GM18519 (cell line): ENCODE measurements around the gene MYDGF.
"Not testable (repeated sequence)": the region's sequence is repeated elsewhere in the genome, so short reads cannot be mapped to it uniquely, and the experiment has no call there.

Experiments
- ATAC-seq: cut with Tn5 transposase; IDR thresholded peaks from one replicate; pipeline ENCODE4 v1.9.1; 2021; ENCODE audit warnings: mild to moderate bottlenecking, moderate library complexity; ENCODE audit not compliant: unreplicated experiment, low FRiP score

The MYDGF gene

DNA sequence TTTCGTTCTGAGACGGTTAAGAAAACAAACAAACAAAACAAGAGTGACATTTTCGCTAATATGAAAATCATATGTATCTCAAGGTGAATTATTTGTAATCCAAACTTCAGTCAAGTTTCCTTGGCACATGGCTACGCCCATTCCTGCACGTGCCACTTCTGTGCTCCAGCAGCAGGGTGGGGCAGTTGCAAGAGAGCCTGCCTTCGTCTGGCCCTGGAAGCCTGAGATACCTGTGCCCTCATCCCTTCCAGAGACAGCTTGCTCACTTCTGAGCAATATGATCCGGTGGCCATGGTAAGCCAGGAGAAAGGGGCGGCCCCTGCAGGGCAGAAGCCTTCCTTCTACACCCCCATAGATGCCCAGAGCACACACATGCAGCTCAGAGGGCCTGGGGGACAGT, 31.4 kb upstream of the MYDGF start:
- no peak for ATAC-seq

DNA sequence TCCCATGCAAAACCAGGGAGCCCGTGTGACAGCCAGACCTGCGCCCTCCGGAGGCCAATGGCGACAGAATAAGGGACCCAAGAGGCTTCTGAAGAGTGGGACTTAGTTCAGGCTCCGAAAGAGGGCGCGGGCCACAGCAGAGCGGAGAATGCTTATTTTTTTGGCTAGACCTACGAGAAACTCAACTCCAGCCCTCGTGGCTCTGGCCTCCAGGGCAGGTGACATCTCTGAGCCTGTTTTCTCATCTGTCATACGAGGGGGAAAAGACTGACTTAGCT, 30.5 kb upstream of the MYDGF start:
- no peak for ATAC-seq

DNA sequence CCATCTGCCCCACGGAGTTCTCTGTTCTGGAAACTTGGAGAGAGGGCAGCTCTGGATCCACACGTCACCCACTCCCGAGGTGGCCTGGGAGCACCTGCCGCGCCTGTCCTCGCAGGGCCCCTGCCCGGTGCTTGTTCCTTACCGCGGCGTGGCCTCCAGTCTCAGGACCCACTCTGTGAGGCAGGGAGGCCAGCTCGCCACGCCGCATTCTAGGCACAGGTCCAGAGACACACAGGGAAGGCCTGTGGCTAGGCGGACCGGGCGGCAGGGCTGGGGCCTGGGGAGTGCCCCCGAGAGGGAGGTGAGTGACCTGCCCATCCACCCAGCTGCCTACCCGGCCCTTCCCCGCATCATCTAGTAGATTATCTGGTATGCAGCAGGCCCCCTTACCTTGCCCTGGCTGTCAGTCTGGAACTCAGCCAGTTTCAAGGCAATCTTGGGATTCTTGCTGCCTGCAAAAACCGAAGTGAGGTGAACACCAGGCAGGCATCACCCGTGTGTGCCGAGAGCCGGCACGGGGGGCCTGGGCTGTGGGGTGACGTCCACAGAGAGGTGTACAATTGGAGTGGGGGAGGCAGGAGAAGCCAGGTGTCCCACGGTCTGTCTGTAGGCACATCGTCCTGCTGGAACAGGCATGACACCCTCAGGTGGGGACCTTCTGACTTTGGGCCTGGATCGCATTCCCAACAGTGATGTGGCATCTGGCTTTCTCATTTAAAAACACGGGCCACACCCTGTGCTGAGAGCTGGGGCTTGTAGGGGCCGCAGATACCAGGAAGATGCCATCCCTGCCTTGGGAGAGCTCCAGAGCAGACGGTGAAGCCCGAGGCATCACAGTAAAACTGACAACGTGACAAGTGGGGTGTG, 29.9 kb upstream of the MYDGF start:
- no peak for ATAC-seq

DNA sequence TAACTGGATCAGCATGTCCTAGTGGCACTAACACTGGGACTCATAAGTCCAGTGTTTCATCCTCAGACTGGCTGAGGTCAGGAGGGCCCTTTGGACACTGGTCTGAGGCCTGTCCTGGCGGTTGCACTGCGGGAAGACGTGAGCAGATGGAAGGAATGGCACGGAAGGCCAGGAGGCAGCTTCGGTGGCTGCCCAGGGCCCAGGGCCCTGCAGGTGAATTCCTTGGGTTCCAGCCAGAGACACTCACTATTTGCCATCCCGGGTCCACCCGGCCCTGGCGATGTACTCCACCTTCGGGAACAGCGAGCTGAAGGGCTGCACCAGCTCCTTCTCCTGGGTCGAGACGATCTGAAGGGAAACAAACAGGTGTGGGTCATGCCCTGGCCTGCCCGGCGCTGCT, 27.2 kb upstream of the MYDGF start:
- no peak for ATAC-seq

DNA sequence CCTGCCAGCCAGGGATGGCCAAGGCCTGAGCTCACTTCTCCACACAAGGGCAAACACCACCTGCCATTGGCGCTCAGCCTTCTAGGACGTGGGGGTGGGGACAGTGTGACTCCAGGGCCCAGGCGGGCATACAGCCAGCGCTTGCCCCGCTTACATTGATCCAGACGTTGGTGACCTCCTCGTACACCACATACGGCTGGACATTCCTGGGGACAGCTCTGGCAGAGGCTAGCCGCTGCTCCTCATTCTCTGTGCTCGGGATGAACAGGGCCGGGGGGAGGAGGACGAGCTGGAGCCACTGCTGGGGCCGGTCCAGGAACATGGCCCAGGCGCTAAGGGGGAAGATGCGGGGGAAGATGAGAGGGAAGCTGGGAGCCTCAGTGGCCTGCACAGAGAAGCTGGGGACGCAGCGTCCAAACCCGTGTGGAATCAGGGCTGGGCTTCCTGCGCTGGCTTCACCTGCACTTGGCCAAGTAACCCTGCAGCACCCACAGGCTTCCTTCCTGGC, 25.1 kb upstream of the MYDGF start:
- ATAC-seq: no peak

DNA sequence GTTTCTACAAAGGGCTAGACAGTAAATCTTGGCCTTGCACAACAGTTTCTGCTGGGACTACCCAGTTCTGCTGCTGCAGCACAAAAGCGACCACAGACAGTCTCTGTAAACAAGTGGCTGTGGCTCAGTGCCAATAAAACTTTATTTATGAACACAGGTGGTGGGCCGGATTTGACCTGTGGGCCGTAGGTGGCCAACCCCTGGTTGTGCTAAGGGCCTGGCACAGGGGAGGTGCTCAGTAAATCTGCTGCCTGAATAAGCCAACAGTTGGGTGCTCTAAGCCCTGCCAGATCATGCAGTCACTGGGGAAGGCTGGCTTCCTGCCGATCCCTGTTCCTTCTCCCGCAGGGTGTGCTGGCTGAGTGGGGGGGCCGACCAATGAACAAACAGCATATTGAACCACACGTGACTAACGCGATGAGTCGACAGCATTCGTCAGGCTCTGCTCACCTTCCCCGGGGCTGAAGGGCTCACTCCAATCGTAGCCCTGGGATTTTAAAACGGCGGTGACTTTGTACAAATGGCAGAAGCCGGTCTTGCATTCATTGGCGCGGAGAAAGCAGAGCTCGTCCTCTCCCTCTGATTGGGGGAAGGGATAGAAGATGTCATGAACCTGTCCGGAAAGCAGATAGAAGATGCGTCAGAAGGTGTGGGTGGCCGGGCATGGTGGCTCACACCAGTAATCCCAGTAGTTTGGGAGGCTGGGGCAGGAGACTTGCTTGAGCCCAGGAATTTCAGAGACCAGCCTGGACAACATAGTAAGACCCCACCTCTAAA, 24.3 kb upstream of the MYDGF start:
- no peak for ATAC-seq

DNA sequence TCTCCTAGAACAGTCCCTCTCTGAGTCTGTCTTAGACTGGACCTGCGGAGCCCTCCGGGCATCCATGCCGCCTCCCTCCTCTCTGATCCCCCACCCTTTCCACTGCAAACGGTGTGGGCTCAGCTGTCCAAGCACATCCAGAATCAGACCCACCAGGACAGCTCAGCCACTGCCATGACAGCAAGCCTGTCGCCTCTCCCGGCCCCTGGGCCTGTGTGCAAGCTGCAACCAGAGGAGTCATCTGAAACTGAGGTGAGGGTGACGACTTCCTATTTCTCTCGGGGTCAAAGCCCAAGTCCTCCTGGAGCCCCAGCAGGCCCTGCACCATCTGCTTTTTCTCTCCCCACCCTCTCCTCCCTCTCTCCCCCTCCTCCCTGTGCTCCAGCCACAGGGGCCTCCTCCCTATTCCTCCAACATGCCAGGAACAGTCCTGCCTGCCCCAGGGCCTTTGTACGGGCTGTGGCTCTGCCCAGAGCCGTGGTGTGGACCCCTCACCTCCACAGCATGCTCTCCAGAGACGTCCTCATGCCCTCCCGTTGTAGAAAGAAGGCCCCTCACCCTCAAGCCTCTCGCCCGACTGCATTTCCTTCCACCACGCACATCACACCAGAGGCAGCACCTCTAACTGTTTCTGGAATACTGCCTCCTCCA, 23.5 kb upstream of the MYDGF start:
- no peak for ATAC-seq

DNA sequence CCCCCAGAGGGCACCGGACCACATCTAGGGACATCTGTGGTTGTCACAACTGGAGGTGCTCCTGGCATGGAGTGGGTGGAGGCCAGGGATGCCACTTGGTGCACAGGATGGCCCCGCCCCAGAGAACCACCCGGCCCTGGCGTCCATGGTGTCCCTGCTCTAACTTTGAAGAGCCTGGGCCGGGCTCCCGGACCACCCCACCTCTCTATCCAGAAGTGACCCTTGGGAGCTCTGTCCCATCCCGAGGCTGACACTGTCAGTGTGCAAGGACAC, 22.9 kb upstream of the MYDGF start:
- ATAC-seq: no peak

DNA sequence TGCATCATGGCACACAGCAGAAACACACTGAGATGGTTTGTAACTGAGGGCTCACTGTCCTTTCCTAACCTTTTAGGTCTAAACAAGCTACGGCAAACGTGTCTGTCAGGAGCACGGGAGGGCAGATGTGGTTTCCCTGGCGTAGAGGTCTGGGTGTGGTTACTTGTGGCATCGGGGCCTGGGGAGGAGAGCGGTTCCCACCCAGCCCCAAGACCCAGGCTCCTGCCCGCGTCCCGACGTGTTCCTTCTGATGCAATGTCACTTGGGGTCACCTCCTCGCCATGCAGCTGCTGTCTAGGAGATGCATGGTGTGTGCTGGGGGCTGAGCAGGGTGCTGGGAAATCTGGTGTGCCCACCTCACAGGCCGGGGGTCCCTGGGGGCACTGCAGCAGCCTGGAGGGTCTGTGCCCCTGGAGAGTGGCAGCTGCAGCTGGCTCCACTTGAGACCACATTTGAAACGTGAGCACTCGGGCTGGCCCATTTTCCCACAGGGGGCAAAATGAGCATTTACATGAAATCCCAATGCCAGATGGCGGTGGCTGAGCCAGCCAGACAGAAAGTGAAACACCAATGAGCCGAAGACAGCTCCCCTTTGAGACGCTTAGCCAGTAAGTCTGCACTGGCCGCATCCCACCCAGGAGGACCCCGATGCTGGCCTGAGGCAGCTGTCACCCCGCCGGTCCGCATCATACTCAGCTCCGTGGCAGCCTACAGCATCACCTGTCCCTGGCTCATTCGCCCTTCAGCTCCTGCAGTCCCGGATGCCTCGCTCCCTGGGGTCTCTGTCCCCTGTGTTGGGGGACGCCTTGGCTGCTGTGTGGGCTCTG, 22.3 kb upstream of the MYDGF start:
- no peak for ATAC-seq

DNA sequence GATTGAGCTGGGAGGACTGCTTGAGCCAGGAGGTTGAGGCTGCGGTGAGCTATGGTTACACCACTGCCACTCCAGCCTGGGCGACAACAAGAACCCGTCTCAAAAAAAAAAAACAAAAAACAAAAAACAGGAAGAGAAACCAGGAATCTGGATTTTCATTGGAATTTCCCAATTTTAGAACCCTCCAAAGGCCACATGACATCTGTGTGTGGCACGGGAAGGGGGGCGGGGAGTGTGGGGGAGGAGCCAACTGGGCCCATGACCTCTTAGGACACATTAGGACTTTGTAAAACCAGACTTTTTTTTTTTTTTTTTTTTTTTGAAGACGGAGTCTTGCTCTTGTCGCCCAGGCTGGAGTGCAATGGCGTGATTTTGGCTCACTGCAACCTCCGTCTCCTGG, 21.2 kb upstream of the MYDGF start:
- ATAC-seq: no peak

DNA sequence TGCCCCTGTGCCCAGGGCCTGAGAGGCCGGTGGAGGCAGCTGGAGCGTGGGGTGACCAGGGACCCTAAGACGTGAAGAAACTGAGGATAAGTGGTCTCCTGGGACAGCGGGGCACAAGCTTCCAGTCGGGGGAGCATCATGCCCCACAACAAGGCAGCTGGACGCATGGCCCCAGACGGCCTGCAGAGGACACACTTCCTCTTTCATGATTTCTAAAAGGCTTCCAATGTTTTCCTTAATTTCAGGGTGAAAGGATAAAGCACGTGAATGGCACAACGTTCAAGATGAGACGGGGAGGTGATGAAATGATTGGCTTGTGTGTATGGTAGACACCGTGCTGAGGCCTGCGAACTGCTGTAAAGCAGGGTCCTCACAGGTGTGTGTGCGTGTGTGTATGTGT, 20.2 kb upstream of the MYDGF start:
- no peak for ATAC-seq

DNA sequence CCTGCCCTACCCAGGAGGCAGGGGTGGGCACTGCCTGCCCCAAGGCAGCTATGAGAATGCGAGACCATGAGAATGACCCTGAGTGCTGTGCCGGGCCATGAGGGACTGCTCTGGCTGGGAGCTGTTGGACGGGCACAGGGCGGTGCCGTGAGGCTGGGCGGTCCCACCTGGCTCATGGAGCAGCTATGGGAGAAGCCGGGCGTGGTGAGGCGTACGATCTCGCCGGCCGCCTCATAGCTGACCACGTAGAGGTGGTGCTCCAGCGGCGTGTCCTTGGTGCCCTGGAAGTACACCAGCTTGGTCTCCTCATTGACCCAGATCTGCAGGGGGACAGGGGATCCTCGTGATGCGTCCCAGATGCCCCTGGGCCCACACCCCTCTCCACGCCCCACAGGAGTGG, 19.3 kb upstream of the MYDGF start:
- ATAC-seq: no peak

DNA sequence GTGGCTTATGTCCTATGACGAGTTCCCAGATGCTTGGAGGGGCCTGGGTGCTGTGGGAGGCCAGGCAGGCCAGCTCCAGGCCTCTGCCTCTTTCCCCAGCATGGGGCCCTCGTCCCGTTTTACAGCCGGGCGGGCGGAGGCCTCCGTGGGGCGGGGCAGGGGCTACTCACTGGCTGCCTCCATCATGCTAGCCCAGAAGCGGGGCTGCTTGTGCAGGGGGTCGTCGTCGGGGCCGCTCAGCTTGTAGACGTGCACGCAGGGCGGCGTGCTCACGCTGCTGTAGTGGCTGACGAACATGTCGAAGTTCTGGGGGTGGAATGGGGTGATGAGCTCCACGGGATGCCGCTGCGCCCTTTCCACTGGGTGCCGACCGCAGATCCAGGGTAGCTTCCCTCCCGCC, 18.4 kb upstream of the MYDGF start:
- ATAC-seq: no peak

DNA sequence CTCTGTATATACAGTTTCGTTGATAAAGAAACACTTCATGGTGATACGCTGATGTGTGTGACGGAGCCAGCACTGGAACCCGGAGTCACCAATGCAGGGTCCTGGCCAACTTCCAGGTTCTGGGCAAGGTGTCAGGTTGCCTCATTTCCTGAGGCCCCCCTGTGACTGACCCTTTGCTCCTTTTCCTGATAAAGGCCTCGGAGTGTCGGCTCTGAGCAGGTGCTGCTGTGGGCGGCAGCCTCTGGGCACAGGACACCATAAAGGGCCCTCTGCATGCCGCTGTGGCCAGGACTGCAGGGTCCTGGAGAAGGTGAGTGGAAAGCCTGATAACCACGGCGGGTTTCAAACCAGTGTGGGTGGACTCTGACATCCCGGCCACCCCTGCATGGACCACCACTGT, 17.3 kb upstream of the MYDGF start:
- ATAC-seq: no peak

DNA sequence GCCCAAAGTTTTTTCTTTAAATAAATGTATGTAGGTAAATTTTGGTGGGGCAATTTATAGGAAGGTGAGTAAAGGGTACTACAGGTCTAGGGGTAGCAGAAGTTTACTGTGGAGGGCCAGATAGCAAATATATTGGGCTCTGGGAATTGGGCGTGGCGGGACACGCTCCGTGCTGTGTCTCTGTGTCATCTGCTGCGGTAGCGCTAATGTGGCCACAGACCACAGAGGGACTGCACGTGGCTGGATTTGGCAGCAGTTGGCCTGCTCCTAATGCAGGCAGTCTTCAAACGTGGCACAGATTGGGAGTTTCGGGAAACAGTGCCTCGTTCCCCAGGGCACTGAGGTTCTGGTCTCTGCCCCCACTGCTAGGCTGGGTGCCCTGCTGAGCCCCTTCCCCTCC, 16.6 kb upstream of the MYDGF start:
- ATAC-seq: no peak

DNA sequence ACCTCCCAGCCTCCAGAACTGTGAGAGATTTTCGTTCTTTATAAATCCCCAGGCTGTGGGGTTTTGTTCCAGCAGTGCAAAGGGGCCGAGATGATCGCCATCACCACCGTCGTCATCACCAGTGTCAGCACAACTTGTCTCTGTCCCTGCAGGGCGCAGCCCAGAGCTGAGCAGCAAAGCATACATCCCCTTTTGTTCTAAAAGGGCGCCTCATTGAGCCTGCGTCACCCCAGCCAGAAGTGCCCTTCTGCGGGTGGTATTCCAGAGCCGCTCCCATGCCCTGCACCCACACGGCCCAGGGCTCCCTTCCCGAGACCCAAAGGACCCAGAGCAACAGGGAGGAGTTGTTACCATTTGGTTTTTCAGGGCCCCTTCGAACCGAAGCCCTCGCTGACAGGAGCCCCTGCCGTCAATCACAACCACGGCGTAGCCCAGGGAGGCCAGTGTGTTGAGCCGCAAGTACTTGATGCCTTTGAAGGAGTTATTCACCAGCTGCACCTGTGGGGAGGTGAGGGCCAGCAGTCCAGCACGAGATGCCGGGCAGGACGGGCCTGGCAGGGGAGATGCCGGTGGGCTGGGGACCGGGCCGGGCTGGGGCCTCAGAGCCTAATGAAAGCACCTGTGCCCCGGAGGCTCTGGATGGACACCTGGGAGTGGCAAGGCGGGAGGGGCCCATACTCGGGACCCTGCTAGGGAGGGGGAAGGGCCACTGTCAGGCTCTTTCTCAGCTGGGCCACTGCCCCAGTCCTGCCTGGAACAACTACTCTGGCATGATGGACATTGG, 14.4 kb upstream of the MYDGF start:
- no peak for ATAC-seq

DNA sequence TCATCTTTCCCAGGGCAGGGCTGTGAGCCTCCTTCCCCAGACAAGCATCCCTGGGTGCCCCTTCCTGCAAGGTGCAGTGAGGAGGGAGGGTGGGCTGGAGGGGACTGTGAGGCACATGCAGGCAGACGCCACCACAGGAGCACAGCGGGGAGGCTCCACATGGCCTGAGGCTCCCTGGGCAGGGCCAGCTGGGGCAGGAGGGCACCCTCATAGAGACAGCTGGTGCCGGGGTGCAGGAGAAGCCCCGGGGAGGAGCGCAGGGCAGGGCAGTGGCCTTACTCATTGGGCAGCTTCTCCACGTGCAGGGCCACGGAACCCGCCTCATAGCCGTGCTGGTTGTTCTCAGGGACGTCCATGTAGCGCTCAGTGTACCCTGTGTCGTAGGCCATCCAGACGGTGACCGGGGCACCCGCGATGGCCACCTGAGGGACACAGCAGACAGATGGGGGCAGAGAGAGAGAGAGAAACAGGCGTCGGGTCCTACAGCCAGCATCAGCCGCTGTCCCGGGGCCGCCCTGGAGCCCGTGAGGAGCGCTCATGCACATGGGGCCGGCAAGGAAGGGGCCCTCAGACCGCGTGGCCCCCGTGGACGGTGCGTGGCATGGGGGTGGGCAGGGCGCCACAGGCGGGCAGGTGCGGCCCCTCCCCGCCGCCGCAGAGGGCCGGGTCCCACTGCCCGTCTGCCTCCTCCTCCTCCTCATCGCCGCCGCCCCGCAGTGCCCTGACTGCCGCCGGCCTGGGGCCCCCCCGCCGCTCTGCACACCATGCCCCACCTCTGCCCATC, 12.5 kb upstream of the MYDGF start:
- no peak for ATAC-seq

DNA sequence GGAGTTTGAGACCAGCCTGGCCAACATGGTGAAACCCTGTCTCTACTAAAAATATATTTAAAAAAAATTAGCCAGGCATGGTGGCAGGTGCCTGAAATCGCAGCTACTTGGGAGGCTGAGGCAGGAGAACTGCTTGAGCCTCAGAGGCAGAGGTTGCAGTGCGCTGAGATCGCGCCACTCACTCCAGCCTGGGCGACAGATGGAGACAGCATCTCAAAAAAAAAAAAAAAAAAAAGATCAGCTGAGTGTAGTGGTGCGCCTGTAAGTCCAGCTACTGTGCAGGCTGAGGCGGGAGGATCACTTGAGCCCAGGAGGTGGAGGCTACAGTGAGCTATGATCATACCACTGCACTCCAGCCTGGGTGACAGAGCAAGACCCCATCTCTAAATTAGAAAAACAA, 9.9 kb upstream of the MYDGF start:
- not testable (repeated sequence) for ATAC-seq
